ENCODE data around the gene ORAI3.

Gene ORAI3

DNA sequence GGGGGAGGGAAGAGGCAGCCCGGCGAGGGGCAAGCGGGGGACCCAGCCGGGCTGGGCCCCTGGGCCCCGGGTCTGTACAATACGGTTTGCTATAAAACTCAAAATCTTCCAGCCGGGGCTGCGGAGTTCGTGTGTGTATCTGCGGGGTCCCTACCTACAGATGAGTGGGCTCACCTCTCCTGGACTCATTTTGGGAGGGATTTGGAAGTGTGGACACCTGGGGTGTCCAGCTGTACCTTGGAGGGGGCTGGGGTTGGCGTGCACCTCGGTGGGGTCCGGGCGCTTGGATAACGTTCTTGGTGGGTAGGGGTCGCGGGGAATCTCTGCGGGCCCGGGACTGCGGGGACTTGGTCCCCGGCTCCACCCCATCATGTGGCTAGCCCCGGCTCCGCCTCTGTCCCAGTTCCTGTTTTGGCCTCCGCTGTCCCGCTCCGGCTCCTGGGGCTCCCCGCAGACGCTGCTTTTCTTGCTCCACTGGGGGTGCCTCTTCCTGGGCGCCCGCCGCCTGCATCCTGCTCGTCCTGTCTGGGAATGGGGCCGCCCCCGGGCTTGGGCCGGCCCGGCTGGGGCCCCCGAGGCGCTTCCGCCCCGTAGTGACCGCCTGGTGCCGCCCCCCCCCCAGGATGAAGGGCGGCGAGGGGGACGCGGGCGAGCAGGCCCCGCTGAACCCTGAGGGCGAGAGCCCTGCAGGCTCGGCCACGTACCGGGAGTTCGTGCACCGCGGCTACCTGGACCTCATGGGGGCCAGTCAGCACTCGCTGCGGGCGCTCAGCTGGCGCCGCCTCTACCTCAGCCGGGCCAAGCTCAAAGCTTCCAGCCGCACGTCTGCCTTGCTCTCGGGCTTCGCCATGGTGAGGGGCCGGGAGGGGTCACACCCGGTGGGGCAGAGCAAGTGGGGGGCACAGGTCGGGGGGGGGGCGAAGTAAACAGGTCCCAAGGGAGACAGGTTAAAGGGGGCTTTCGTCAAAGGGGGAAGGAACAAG is at the start of gene ORAI3:
TSS of gene ORAI3 (plus strand) at position 402 of the 983 bp plus-strand sequence. CDS start at position 624, 222 bp downstream.
- no peak for DNase-seq (ENCODE audit: low read depth in 2 of 2)

DNA sequence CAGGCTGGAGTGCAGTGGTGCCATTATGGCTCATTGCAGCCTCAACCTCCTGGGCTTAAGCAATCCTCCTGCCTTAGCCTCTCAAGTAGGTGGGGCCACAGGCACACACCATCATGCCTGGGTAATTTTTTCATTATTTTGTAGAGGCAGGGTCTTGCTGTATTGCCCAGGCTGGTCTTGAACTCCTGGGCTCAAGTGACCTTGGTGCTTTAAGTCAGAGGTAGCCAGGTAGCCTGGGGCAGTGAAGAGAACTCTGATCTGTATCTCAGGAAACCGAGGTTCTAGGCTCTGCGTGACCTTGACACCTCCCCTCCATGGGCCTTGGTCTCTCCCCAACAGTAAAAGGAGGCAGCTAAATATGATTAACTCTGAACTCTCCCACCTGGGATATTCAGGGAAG is 49.1 kb upstream of the ORAI3 start:
- DNase-seq (ENCODE audit: low read depth in 2 of 2): no peak

DNA sequence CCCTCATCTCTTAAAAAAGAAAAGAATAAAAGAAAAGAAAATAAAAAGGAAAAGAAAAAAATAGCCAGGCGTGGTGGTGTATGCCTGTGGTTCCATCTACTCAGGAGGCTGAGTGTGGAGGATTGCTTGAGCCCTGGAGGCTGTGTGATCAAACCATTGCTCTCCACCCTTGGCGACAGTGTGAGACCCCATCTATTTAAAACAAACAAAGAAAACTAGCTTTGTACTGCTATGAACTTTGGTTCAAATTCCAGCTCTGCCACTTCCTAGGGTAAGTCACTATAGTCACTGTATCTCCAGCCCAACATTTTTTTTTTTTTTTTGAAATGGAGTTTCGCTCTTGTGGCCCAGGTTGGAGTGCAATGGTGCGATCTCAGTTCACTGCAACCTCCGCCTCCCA is 48.3 kb upstream of the ORAI3 start:
- no peak for DNase-seq (ENCODE audit: low read depth in 2 of 2)

DNA sequence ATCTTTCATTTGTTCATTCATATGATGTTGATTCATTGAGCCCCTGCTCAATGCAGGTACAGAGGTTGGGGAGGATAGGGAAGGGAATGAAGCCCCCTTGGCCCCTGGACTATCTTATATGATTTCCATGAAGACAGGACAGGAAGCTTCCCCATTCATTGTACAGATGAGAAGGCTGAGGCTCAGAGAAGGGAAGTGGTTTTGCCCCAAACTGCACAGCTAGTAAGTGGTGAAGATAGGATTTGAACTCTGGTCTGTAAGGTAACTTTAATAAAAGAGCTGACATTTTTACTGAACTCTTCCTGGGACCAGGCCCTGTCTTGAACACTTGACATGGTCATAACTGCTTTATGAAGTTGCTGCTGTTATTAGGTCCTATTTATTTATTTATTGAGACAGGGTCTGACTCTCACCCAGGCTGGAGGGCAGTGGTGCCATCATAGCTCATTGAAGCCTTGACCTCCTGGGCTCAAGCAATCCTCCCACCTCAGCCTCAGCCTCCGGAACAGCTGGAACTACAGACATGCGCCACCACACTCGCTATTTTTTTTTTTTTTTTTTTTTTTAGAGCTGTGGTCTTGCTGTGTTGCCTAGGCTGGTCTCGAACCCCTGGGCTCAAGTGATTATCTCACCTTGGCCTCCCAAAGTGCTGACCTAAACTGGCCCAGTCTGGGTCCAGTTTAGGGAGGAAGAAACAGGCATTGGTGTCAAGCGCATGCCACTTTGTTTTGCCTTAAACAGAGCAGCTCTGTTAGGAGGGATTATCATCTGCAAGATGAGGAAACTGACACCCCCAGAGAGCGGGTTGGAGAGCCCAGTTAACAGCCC is 47.5 kb upstream of the ORAI3 start:
- DNase-seq (ENCODE audit: low read depth in 2 of 2): no peak

DNA sequence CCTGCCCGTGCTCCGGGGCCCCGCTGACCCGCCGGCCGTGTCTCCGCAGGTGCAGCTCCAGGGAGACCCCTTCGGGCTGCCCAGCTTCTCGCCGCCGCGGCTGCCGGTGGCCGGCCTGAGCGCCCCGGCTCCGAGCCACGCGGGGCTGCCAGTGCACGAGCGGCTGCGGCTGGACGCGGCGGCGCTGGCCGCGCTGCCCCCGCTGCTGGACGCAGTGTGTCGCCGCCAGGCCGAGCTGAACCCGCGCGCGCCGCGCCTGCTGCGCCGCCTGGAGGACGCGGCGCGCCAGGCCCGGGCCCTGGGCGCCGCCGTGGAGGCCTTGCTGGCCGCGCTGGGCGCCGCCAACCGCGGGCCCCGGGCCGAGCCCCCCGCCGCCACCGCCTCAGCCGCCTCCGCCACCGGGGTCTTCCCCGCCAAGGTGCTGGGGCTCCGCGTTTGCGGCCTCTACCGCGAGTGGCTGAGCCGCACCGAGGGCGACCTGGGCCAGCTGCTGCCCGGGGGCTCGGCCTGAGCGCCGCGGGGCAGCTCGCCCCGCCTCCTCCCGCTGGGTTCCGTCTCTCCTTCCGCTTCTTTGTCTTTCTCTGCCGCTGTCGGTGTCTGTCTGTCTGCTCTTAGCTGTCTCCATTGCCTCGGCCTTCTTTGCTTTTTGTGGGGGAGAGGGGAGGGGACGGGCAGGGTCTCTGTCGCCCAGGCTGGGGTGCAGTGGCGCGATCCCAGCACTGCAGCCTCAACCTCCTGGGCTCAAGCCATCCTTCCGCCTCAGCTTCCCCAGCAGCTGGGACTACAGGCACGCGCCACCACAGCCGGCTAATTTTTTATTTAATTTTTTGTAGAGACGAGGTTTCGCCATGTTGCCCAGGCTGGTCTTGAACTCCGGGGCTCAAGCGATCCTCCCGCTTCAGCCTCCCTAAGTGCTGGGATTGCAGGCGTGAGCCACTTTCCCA is 46.6 kb upstream of the ORAI3 start:
- DNase-seq (ENCODE audit: low read depth in 2 of 2): no peak

DNA sequence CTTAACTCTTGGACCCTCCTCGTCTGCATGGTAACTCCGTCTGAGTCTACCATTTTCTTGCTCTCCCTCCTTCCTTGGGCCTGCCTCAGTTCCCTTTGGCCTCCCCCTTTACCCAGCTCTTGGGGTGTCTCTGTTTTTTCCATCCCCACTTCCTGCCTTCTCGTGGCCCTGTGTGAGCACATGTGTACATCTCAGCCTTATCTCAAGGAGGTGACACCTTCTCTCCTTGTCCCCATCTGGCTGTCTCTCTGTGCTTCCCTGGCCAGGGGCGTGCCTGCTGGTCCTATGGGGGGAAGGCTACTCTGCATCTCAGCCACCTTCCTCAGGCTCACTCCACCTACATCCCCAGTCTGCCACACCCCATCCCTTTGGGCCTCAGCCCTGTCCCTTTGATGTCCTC is 45.9 kb upstream of the ORAI3 start:
- DNase-seq (ENCODE audit: low read depth in 2 of 2): no peak

DNA sequence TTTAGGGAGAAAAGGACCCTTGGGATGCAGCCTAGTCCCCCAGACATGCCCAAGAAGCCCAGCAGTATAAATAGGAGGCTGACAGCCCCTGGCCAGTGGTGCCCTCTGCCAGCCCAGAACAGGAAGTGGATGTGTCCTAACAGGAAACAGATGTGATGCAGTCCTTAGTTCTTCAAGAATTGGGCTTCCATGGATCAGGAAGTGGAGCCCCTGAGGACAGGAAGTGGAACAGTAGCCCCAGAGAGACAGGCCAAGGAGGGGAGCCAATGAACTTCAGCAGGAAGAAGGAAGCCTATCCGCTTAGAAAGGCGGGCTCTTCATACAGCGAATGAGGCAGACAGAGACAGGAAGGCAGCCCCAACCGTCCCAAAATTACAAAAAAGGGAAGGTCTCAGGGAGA is 45.3 kb upstream of the ORAI3 start:
- DNase-seq (ENCODE audit: low read depth in 2 of 2): no peak

DNA sequence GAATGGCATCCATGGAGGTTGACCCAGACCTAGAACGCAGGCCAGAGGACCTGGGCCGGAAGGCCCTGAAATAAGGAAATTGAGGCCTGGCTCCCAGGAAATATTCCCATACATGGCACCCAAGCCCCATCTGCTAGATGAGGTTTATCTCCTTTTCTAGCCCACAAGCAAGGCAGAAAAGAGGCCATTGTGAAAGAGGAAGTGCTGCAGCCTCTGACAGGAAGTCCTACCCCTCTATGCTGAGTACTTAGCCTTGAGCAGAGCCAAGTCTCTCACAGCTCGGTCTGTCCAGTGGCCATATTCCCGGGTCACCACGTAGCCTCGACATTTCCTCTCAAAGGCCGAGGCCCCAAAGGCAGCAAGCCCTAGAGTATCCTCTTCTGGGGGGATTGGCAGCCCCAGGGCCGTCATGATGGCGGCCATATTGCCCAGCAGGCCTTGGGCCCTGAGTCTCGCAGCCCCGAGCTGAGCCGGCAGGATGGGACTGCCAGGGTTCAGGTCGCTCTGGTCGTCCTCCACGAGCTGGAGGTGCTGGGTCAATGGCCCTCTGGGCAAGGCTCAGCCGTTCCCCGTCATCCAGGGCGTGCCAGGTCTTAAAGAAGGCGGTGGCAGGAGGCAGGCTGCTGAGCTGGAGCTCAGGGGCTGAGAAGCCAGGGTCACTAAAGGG is 44.6 kb upstream of the ORAI3 start:
- no peak for DNase-seq (ENCODE audit: low read depth in 2 of 2)

DNA sequence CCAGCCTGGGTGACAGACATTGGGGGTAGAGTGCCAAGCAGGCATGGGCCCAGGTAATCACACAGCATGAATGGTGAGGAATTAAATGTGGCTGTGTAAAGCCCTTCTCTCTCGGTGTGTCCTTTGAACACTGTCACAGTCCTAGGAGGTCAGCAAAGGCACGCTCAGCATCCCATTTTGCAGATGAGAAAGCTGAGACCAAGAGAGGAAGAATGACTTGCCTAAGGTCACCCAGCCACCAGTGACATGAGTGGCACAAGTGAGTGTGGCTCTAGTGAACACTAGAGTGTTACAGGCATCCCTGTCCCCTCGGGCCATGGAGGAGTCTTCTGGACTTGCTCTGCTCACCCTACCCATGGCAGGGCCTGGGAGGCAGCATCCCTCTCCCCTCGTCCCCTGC is 41.8 kb upstream of the ORAI3 start:
- DNase-seq (ENCODE audit: low read depth in 2 of 2): no peak

DNA sequence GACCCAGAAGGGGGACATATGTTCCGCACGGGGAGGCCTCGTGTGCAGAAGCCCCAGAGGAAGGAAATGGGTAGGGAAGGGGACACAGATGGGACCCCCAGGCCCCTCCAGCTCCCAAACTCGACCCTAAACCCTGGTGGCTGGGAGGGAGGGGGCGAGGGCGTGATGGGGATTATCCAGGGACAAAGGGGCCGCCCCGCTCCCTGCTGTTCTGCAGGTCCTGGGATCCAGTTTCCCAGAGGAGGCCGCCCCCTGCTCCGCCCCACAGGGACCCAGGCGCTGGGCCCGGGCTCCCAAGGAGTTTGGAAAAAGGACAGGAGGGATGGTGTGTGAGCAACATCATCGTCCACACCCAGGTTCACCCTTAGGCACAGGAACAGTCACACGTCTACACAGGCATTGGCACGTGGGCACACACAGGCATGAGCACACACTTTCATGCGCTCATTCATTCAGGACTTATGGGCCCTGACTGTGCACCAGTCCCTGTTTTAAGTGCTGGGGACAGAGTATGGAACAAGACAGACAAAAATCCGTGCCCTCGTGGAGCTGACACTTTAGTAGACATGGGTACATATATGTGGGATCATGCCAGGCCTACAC is 38.3 kb upstream of the ORAI3 start:
- DNase-seq (ENCODE audit: low read depth in 2 of 2): no peak

DNA sequence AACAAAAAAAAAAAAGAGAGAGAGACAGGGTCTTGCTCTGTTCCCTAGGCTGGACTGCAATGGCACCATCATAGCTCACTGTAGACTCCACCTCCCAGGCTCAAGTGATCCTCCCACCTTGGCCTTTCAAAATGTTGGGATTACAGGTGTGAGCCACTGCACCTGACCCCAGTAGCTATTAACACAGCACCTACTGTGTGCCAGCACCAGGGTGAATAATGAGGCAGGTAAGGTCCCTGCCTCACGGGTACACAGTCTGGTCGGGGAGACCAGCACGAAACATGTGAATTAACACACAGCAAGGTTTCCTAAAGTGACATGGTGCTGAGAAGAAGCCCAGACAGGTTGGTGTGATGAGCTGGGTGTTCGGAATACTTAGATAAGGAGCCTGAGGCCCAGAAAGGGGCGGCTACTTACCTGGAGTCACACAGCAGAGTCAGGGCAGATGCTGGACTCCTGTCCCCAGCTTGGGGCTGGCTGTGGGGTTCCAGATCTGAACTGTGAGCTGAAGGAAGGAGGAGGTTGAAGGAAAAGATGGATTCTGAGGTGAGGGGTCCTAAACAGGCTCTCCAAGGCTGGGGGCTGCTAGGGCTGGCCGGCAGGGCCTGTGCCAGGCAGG is 36.0 kb upstream of the ORAI3 start:
- DNase-seq (ENCODE audit: low read depth in 2 of 2): no peak

DNA sequence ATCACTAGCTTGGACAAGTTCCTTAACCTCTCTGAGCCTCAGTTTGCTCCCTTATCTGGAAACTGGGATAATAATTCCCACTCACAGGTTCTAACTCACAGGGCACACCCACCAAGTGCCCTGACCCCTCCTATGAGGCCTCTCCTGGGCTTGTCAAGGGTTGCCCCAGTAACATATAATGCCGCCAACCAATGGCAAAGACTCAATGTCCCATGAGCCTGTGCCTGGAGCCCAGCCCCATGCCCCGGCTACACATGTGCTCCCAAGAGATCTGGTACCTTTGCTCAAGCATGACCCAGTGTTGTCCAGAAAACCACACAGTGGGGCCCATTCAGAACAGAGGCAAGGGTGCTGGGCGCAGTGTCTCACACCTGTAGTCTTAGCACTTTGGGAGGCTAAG is 34.0 kb upstream of the ORAI3 start:
- no peak for DNase-seq (ENCODE audit: low read depth in 2 of 2)

DNA sequence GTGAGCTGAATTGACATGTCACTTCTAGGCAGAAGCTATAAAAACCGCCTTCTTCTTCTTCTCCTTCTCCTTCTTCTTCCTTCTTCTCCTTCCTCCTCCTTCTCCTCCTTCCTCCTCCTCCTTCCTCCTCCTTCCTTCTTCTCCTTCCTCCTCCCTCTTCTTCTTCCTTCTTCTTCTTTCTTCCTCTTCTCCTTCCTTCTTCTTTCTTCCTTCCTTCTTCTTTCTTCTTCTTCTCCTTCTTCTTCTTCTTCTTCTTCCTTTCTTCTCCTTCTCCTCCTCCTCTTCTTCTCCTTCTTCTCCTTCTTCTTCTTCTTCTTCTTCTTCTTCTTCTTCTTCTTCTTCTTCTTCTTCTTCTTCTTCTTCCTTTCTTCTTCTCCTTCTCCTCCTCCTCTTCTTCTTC is 30.3 kb upstream of the ORAI3 start:
- no peak for DNase-seq (ENCODE audit: low read depth in 2 of 2)

DNA sequence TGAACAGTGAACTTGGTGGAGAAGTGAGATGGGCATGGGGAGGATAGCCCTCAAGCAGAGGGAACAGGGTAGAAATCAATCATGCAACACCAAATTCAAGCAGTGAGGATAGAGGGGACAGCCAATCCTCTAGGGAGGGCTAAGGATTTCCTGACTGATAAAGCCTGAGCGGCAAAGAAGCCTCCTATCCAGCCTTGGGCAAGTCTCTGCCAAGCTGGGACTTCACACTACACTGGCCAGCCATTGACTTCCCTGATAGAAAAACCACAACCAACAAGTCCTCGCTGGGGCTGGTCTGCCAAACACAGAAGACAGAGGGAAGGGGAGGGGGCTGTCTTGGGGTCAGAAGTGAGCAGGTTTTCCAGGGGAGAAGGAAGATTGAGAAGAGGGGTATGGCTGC is 28.0 kb upstream of the ORAI3 start:
- DNase-seq (ENCODE audit: low read depth in 2 of 2): no peak

DNA sequence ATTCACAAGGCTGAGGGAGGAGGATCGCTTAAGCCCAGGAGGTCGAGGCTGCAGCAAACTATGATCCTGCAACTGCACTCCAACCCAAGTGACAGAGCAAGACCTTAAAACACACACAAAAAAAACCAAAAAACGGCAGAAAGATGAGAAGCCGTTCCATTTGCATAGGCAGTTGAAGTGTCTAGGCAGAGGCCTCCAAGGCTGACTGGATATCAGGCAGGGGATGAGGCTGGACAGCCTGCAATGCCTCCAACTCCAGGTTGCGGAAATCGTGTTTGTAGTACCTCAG is 27.5 kb upstream of the ORAI3 start:
- no peak for DNase-seq (ENCODE audit: low read depth in 2 of 2)

DNA sequence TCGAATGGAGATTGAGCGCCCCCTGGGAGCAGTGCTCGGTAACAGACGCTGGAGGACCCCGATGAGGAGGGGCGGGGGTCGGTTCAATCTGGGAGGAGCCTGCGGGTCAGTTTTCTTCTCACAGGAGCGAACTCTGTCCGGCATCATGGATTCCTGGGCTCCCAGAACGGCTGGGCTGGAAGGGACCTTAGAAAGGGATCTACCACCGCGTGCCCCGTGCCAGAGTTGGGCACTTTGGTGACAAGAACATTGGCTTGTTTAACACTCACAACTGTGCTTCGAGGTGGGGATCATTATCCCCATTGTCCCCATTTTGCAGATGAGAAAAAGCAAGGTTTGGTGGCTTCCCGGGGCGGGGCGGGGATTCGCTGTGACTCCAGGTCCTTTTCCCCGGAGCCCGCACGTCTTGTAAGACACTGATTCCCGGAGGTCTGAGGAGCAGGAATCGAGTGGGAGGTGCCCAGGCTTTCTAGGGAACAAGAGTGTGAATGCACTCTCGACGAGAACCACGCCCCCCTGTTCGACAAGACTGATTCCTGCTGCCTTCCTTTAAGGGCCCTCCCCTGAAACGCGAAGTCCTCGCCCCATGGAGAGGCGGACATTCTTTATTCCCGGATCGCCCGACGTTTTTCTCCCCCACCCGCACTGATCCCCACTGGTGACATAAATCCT is 27.0 kb upstream of the ORAI3 start:
- DNase-seq (ENCODE audit: low read depth in 2 of 2): peak; percentile 78 to 81

DNA sequence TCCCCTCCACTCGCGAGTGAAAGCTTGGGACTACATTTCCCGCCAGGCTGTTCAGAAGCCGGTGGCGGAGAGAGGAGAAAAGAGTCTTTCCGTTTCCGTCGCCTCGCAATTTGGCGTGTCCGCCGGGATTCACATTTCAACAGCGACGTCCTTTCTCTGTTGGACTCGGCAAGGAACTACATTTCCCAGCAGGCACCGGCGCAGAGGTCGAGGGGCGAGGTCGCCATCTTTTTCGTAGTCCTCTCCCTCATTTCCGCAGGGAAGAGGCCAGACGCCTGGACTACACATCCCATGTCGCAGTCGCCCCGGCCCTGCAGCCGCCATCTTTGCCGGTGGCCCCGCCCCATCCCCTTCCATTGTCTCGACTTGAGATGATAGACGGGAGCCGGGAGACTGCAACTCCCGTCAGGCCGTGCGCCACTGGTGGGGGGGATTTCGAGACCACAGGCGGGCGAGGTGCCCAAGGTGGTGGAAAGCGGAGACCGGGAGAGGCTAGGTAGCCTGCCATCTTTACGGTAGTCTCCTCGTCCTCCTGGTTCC is 26.4 kb upstream of the ORAI3 start:
- peak; percentile 99 for DNase-seq (ENCODE audit: low read depth in 2 of 2)

DNA sequence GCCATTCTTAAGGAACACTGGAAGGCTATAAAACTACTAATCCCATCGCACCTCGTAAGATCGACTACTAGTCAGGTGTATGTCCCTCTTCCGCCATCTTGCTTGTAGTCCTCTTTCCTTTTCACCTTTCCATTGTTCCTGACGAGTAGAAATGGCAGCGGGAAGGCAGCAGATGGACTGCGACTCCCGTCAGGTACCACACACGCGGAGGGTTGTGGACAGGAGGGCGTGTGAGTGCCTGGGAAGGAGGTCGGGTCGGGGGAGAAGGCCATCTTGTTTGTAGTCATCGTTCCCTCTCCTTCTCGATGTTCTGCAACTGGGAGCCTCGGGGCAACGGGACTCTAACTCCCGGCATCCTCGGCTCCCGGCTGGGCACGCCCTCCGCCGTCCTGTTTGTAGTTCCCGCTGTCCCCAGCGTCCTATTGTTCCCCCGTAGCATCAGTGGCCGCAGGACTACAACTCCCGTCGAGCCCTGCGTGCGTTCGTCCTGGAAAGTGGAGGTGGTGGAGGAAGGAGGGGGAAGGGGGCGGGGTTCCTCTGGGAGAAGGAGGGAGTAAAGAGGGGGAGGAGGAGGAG is 25.8 kb upstream of the ORAI3 start:
- peak; percentile 100 for DNase-seq (ENCODE audit: low read depth in 2 of 2)

DNA sequence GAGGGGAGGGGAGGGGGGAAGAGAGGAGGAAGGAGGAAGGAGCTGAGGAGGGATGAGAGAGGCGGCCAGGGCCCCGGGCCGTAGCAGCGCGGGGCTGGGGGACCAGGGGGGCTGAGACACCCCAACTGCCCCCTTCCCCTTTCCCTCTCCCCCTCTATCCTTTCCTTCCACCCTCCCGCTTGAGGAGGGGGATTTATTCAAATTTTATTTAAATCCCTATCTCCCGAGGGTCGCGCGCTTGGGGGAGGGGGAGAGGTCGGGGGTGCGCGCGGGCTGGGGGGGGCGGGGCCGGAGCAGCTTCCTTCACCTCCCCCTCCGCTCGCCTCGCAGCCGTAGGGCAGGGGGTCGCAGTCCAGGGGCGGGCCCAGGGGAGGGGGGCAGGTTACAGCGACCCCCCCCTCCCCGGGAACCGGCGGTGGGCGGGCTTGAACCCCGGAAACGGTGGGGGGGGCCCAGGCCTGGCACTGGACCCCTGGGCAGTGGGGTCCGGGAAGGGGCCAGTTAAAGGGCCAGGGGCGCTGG is 25.3 kb upstream of the ORAI3 start, which contains the start of gene FBXL19:
TSS of gene FBXL19 (plus strand) at position 19 of the 522 bp plus-strand sequence. CDS start 2,183 bp downstream, outside the sequence.
- no peak for DNase-seq (ENCODE audit: low read depth in 2 of 2)
